ENCODE data around the gene AIMP2. TPM values are rescaled to one million over a fixed set of nuclear protein-coding genes. Genes with fewer than 3 reads are reported as not detected.

Gene AIMP2
- total RNA-seq, 1 experiment from 2014 or later: 68.4 TPM

GRCh38 chr7:6026011-6026819 lies 17.1 kb downstream of the AIMP2 start:
- H3K9me2 ChIP-seq (replicated peaks; ENCODE audit: low read length): no peaks in the 10 kb centered on the region
- no TSS peak for BruUV-seq (replicated peaks)
- no peaks in the 10 kb centered on the region for H3K27me3 ChIP-seq (ENCODE audit: low read length)
- H3K4me3 ChIP-seq (ENCODE audit: low read length): no peak overlapping the region
- no peak overlapping the region for H3K27ac ChIP-seq (ENCODE audit: low read length)
- no peaks in the 10 kb centered on the region for H3K4me1 ChIP-seq (ENCODE audit: insufficient read depth, low read length)
- H2AFZ ChIP-seq (ENCODE audit: low read length): no peak overlapping the region
- TF ChIP-seq EZH2phosphoT487 (IDR thresholded peaks at IDR 0.05; ENCODE audit: borderline replicate concordance, low read length): no peak
- TF ChIP-seq CTCF (conservative IDR thresholded peaks at IDR 0.05; ENCODE audit: low read depth, low read length): peak; percentile 48
- ATAC-seq: peak; percentile 91
- CTCF ChIA-PET: interaction anchor here (1.4 kb wide), 1 partner anchor 29 kb away, joined by 9 read pairs; no protein-coding TSS in a partner anchor
- H3K4me2 ChIP-seq (ENCODE audit: low read length): no peak overlapping the region
- no peak overlapping the region for H3K9ac ChIP-seq (ENCODE audit: low read length)
- intact Hi-C loops (cut with micrococcal nuclease): no loop called here
- H3F3A ChIP-seq (ENCODE audit: low read length, unreplicated experiment): no peaks in the 10 kb centered on the region
- POLR2A ChIA-PET (ENCODE audit: unreplicated experiment): no interaction called here
- no peaks in the 10 kb centered on the region for H3K79me2 ChIP-seq (ENCODE audit: low read length)
- H4K20me1 ChIP-seq (ENCODE audit: low read length): no peaks in the 10 kb centered on the region
- peaks cover 56% of the 10 kb centered on the region for H3K36me3 ChIP-seq (ENCODE audit: low read depth, low read length)
- no peaks in the 10 kb centered on the region for H3K9me3 ChIP-seq (ENCODE audit: low read length)
- DNase-seq: peak; percentile 55

GRCh38 chr7:6026820-6027311 lies 17.8 kb downstream of the AIMP2 start:
- no peak overlapping the region for H3K27ac ChIP-seq (ENCODE audit: low read length)
- no peaks in the 10 kb centered on the region for H3K9me3 ChIP-seq (ENCODE audit: low read length)
- ChIA-PET POLR2A (ENCODE audit: unreplicated experiment) (interaction anchor here (0.6 kb wide), 1 partner anchor 18 kb away, joined by 3 read pairs; the partner anchor contains the start of genes AIMP2 and PMS2), CTCF (interaction anchor here (0.5 to 1.4 kb wide), 2 partner anchors 30 to 216 kb away, joined by 9 to 10 read pairs; no protein-coding TSS in a partner anchor)
- no TSS peak for BruUV-seq (replicated peaks)
- TF ChIP-seq EZH2 (IDR thresholded peaks at IDR 0.05; ENCODE audit: low read length, unreplicated experiment) (no peak), EZH2phosphoT487 (IDR thresholded peaks at IDR 0.05; ENCODE audit: borderline replicate concordance, low read length) (no peak), CTCF (conservative IDR thresholded peaks at IDR 0.05; ENCODE audit: low read depth, low read length) (no peak; the same call in 1 of the 2 replicates)
- no peak overlapping the region for H3K4me2 ChIP-seq (ENCODE audit: low read length)
- H4K20me1 ChIP-seq (ENCODE audit: low read length): no peaks in the 10 kb centered on the region
- intact Hi-C loops (cut with micrococcal nuclease): no loop called here
- H3K36me3 ChIP-seq (ENCODE audit: low read depth, low read length): peaks cover 55% of the 10 kb centered on the region
- H3K4me3 ChIP-seq (ENCODE audit: low read length): no peak overlapping the region
- no peaks in the 10 kb centered on the region for H3F3A ChIP-seq (ENCODE audit: low read length, unreplicated experiment)
- no peaks in the 10 kb centered on the region for H3K4me1 ChIP-seq (ENCODE audit: insufficient read depth, low read length)
- no peak for DNase-seq
- H3K9ac ChIP-seq (ENCODE audit: low read length): no peak overlapping the region
- no peaks in the 10 kb centered on the region for H3K9me2 ChIP-seq (replicated peaks; ENCODE audit: low read length)
- no peak overlapping the region for H2AFZ ChIP-seq (ENCODE audit: low read length)
- no peaks in the 10 kb centered on the region for H3K27me3 ChIP-seq (ENCODE audit: low read length)
- H3K79me2 ChIP-seq (ENCODE audit: low read length): no peaks in the 10 kb centered on the region
- no peak for ATAC-seq

Measured in PC-3 (cell line).